HCT116 (cell line): ENCODE results near the gene SIRT3. TPM values are rescaled to one million over a fixed set of nuclear protein-coding genes. Genes with fewer than 3 reads are reported as not detected.

Source experiments
- ATAC-seq: fragments of 200-7000 bp; cut with Tn5 transposase; 2 replicates; pipeline ENCODE4 v1.9.1; 2020; ENCODE audit warnings: mild to moderate bottlenecking, moderate library complexity
- BruUV-seq: library from RNA; stranded (reverse); fragments of 400-500 nt; replicated peaks from 2 replicates; lab custom pipeline; 2021; lab: Mats Ljungman, UMichigan
- CTCF ChIA-PET: fragments of 300-600 bp; sonication (Branson Sonifier 250); formaldehyde crosslinking; loops from one replicate; lab custom pipeline; 2021; ENCODE audit warnings: antibody characterized with exemption; lab: Charles Lee
- POLR2A ChIA-PET: fragments of 300-600, 350-600 bp; sonication (Branson Sonifier 250); formaldehyde crosslinking; loops from one replicate; lab custom pipeline; 2021; ENCODE audit warnings: antibody characterized with exemption; lab: Charles Lee
- RAD21 ChIA-PET, 2 experiments: fragments of 300-600 bp; sonication (Branson Sonifier 250); formaldehyde crosslinking; loops; one replicate each; lab custom pipeline; 2023; ENCODE audit warnings: low total read pairs in 2 of 2; ENCODE audit not compliant: uncharacterized antibody in 2 of 2, unreplicated experiment in 2 of 2, low non-redundant PET in 1 of 2; lab: Charles Lee
- DNase-seq: peaks from one replicate; pipeline ENCODE4 v3.0.0-alpha.2; 2010; ENCODE audit warnings: low read depth, low spot score
- H2AFZ ChIP-seq: fragments of 200-600 bp; shearing (Covaris generic), sonication (generic); 2 replicates; pipeline ENCODE4 v1.6.1; 2017; ENCODE audit warnings: low read depth, mixed run types, mixed read lengths, antibody characterized with exemption, low read length; ENCODE audit not compliant: poor library complexity, severe bottlenecking
- H3K27ac ChIP-seq: 2 replicates; pipeline ENCODE4 v1.5.1; 2012; ENCODE audit warnings: low read depth, low read length
- H3K27me3 ChIP-seq: fragments of 200-600 bp; sonication (generic); 2 replicates; pipeline ENCODE4 v1.6.1; 2016; ENCODE audit warnings: mixed run types, low read length, mixed read lengths; ENCODE audit not compliant: insufficient read depth
- H3K36me3 ChIP-seq, 2 experiments: fragments of 200-500 bp in 1 of 2; fragments of 200-600 bp in 1 of 2; sonication (Bioruptor generic) in 1 of 2; sonication (generic) in 1 of 2; 2 replicates each; pipeline versions ENCODE4 v1.5.1 to v1.6.1; 2014 to 2016; ENCODE audit warnings: low read length in 2 of 2, inconsistent platforms in 1 of 2, mixed read lengths in 1 of 2, mixed run types in 1 of 2; ENCODE audit not compliant: insufficient read depth in 2 of 2, control insufficient read depth in 1 of 2
- H3K4me1 ChIP-seq, 2 experiments: fragments of 200-600 bp in 1 of 2; sonication (generic) in 1 of 2; 2 replicates each; pipeline versions ENCODE4 v1.5.1 to v1.6.1; 2012 to 2017; ENCODE audit warnings: low read length in 2 of 2, inconsistent platforms in 1 of 2, mild to moderate bottlenecking in 1 of 2, mixed read lengths in 1 of 2, mixed run types in 1 of 2, moderate library complexity in 1 of 2; ENCODE audit not compliant: insufficient read depth in 2 of 2, control insufficient read depth in 1 of 2
- H3K4me2 ChIP-seq: fragments of 200-600 bp; sonication (generic); 2 replicates; pipeline ENCODE4 v1.6.1; 2017; ENCODE audit warnings: mixed run types, low read length, mixed read lengths
- H3K4me3 ChIP-seq, 2 experiments: fragments of 200-600 bp in 1 of 2; sonication (generic) in 1 of 2; replicated peaks in 1 of 2; 2 replicates each; pipeline ENCODE4 v1.5.1; 2011 to 2016; ENCODE audit warnings: low read length in 2 of 2, control low read depth in 1 of 2, low read depth in 1 of 2, mild to moderate bottlenecking in 1 of 2, mixed read lengths in 1 of 2, mixed run types in 1 of 2
- H3K79me2 ChIP-seq: fragments of 200-600 bp; sonication (generic); 2 replicates; pipeline ENCODE4 v1.6.1; 2017; ENCODE audit warnings: mild to moderate bottlenecking, mixed run types, low read length, moderate library complexity, mixed read lengths; ENCODE audit not compliant: insufficient read depth
- H3K9ac ChIP-seq: fragments of 200-600 bp; sonication (generic); 2 replicates; pipeline ENCODE4 v1.6.1; 2016; ENCODE audit warnings: low read length, mixed read lengths
- H3K9me2 ChIP-seq: fragments of 200-600 bp; sonication (generic), shearing (Covaris generic); 2 replicates; pipeline ENCODE4 v1.6.1; 2017; ENCODE audit warnings: mixed run types, mild to moderate bottlenecking, moderate library complexity; ENCODE audit not compliant: insufficient read depth
- H3K9me3 ChIP-seq, 2 experiments: fragments of 200-500 bp in 1 of 2; fragments of 200-600 bp in 1 of 2; sonication (Bioruptor generic) in 1 of 2; sonication (generic) in 1 of 2; 2 replicates each; pipeline ENCODE4 v1.6.1; 2014 to 2017; ENCODE audit warnings: low read length in 2 of 2, mixed read lengths in 2 of 2, inconsistent platforms in 1 of 2, low read depth in 1 of 2, mild to moderate bottlenecking in 1 of 2, mixed run types in 1 of 2, moderate library complexity in 1 of 2; ENCODE audit not compliant: control insufficient read depth in 1 of 2, insufficient read depth in 1 of 2
- H4K20me1 ChIP-seq: fragments of 200-600 bp; sonication (generic), shearing (Covaris generic); 2 replicates; pipeline ENCODE4 v1.6.1; 2017; ENCODE audit warnings: mixed run types, mild to moderate bottlenecking, moderate library complexity; ENCODE audit not compliant: insufficient read depth
- ATF3 ChIP-seq: IDR thresholded peaks from 2 replicates; pipeline ENCODE4 v1.6.1; 2012
- CBX3 ChIP-seq: IDR thresholded peaks from 2 replicates; pipeline ENCODE4 v1.6.1; 2012; ENCODE audit warnings: low read depth
- CEBPB ChIP-seq: IDR thresholded peaks from 2 replicates; pipeline ENCODE4 v1.6.1; 2012; ENCODE audit warnings: low read depth
- CTCF ChIP-seq, 3 experiments: fragments of 200-600 bp in 1 of 3; sonication (generic) in 1 of 3; IDR thresholded peaks in 2 of 3; conservative IDR thresholded peaks in 1 of 3; 2 replicates each; pipeline ENCODE4 v1.5.1; 2012 to 2017; ENCODE audit warnings: low read depth in 2 of 3, low read length in 2 of 3, antibody characterized with exemption in 1 of 3, borderline replicate concordance in 1 of 3, control low read depth in 1 of 3, mild to moderate bottlenecking in 1 of 3, mixed read lengths in 1 of 3, mixed run types in 1 of 3, moderate library complexity in 1 of 3; ENCODE audit not compliant: insufficient read depth in 1 of 3
- EGR1 ChIP-seq: IDR thresholded peaks from 2 replicates; pipeline ENCODE4 v1.6.1; 2012; ENCODE audit warnings: low read depth
- EZH2 ChIP-seq: fragments of 200-600 bp; sonication (generic); IDR thresholded peaks from 2 replicates; pipeline ENCODE4 v1.6.1; 2017; ENCODE audit warnings: antibody characterized with exemption, mixed run types
- EZH2phosphoT487 ChIP-seq: fragments of 200-600 bp; IDR thresholded peaks from 2 replicates; pipeline ENCODE4 v1.6.1; 2018; ENCODE audit warnings: antibody characterized with exemption, borderline replicate concordance
- JUND ChIP-seq: IDR thresholded peaks from 2 replicates; pipeline ENCODE4 v1.6.1; 2012
- POLR2A ChIP-seq: IDR thresholded peaks from 2 replicates; pipeline ENCODE4 v1.7.0; 2011; ENCODE audit warnings: borderline replicate concordance; ENCODE audit not compliant: insufficient read depth, insufficient read length; ENCODE audit errors: extremely low read depth
- POLR2AphosphoS5 ChIP-seq: IDR thresholded peaks from 2 replicates; pipeline ENCODE4 v1.6.1; 2011; ENCODE audit warnings: mild to moderate bottlenecking, low read depth, low read length, moderate library complexity
- RAD21 ChIP-seq: IDR thresholded peaks from 2 replicates; pipeline ENCODE4 v1.6.1; 2012; ENCODE audit warnings: low read depth, mild to moderate bottlenecking
- SIN3A ChIP-seq: IDR thresholded peaks from 2 replicates; pipeline ENCODE4 v1.6.1; 2012; ENCODE audit warnings: low read depth
- SRF ChIP-seq: IDR thresholded peaks from 2 replicates; pipeline ENCODE4 v1.6.1; 2012; ENCODE audit warnings: low read depth
- ZFX ChIP-seq: fragments of 450-650 bp; IDR thresholded peaks from 2 replicates; pipeline ENCODE4 v1.6.1; 2017
- ZNF274 ChIP-seq: fragments of 200-500 bp; sonication (Bioruptor generic); IDR thresholded peaks from 2 replicates; pipeline ENCODE4 v1.6.1; 2014; ENCODE audit warnings: mild to moderate bottlenecking, low read depth, low read length, inconsistent platforms
- intact Hi-C: fragments of 100-400 bp; cut with micrococcal nuclease; formaldehyde crosslinking; loops from 2 replicates; pipeline ENCODE4 v1.10.0; 2022
- total RNA-seq: library from RNA; stranded (reverse); gene quantifications from one replicate; pipeline ENCODE4 v1.2.1, GENCODE V29; 2021; ENCODE audit not compliant: unreplicated experiment
- TF ChIP-seq, protein P1 (sequence below): IDR thresholded peaks from 2 replicates; pipeline ENCODE4 v1.6.1; 2012; ENCODE audit warnings: low read depth

Gene SIRT3
- total RNA-seq, 1 experiment from 2014 or later: 17.9 TPM

DNA sequence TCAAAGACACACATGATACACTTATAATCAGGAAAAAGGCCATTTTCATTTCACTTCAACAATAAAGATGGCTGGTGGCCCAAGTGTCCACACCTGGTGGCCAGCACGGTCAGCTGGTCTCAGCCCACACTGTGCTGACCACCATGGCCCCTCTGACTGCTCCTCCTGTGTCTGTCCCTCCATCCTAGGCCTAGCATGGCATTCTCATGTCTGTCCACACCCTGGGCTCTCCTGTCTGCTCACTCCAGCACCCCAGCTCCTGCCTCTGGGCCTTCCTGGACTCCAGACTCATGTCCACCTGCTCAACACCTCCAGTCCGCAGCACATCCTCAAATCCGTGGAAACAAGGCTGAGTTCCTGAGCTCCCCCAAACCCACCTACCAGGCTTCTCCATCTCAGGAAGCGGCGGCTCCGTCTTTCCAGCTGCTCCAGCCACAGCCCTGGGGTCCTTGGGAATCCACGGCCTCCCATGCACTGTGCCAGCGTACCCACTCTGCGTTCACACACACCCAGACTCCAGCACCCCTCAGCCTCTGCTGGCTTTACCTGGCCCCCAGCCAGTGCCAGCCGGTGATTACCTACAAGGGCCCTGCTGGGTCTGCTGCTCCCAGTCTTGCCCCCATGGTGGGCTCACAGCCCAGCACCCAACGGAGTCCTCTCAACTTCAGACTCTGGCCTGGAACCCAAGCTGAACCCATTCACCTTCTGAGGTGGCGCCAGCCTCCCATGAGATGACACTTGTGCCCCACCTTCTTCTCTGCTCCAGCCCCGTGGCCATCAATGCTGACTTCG lies 13.9 kb downstream of the SIRT3 start:
- no peaks in the 10 kb centered on the region for H3K9me2 ChIP-seq
- no peak overlapping the region for H3K4me3 ChIP-seq
- no peaks in the 10 kb centered on the region for H3K79me2 ChIP-seq
- H3K36me3 ChIP-seq: no peaks in the 10 kb centered on the region
- H3K27me3 ChIP-seq: no peaks in the 10 kb centered on the region
- ATAC-seq (no peak), DNase-seq (no peak)
- ChIA-PET POLR2A (no interaction called here), CTCF (no interaction called here), RAD21 (no interaction called here)
- no peak overlapping the region for H3K27ac ChIP-seq
- intact Hi-C loops: no loop called here
- peaks cover 0 to 8% of the 10 kb centered on the region in 2 experiments; a peak in 2 of 4 replicates for H3K4me1 ChIP-seq
- TF ChIP-seq SRF (no peak), EGR1 (no peak), SIN3A (no peak), CEBPB (no peak), CBX3 (no peak), POLR2A (no peak), JUND (no peak), RAD21 (no peak), ZFX (no peak), EZH2phosphoT487 (no peak), CTCF (IDR thresholded peaks at IDR 0.05 in 2 of 3, conservative IDR thresholded peaks at IDR 0.05 in 1 of 3; ENCODE audit: borderline replicate concordance in 1 of 3, insufficient read depth in 1 of 3, low read depth in 2 of 3, low read length in 2 of 3) (no peak), POLR2AphosphoS5 (no peak), ATF3 (no peak), EZH2 (no peak), ZNF274 (no peak)
- TF ChIP-seq, protein P1, sequence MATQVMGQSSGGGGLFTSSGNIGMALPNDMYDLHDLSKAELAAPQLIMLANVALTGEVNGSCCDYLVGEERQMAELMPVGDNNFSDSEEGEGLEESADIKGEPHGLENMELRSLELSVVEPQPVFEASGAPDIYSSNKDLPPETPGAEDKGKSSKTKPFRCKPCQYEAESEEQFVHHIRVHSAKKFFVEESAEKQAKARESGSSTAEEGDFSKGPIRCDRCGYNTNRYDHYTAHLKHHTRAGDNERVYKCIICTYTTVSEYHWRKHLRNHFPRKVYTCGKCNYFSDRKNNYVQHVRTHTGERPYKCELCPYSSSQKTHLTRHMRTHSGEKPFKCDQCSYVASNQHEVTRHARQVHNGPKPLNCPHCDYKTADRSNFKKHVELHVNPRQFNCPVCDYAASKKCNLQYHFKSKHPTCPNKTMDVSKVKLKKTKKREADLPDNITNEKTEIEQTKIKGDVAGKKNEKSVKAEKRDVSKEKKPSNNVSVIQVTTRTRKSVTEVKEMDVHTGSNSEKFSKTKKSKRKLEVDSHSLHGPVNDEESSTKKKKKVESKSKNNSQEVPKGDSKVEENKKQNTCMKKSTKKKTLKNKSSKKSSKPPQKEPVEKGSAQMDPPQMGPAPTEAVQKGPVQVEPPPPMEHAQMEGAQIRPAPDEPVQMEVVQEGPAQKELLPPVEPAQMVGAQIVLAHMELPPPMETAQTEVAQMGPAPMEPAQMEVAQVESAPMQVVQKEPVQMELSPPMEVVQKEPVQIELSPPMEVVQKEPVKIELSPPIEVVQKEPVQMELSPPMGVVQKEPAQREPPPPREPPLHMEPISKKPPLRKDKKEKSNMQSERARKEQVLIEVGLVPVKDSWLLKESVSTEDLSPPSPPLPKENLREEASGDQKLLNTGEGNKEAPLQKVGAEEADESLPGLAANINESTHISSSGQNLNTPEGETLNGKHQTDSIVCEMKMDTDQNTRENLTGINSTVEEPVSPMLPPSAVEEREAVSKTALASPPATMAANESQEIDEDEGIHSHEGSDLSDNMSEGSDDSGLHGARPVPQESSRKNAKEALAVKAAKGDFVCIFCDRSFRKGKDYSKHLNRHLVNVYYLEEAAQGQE: no peak
- TF ChIP-seq, all 23 proteins: peak for 0
- no peak overlapping the region for H3K4me2 ChIP-seq
- no TSS peak for BruUV-seq
- H2AFZ ChIP-seq: no peak overlapping the region
- no peaks in the 10 kb centered on the region for H4K20me1 ChIP-seq
- H3K9ac ChIP-seq: no peak overlapping the region
- no peaks in the 10 kb centered on the region for H3K9me3 ChIP-seq
